OCI-LY3 (cell line): ENCODE results near the gene LDLRAD4.

Experiments
- CTCF ChIP-seq: fragments of 200-600, 300-600 bp; sonication (generic); IDR thresholded peaks from 2 replicates; pipeline ENCODE4 v1.5.1; 2014; ENCODE audit warnings: antibody characterized with exemption, low read length, low read depth
- EZH2phosphoT487 ChIP-seq: fragments of 200-600 bp; shearing (Covaris generic); IDR thresholded peaks from 2 replicates; pipeline ENCODE4 v1.6.1; 2018; ENCODE audit warnings: antibody characterized with exemption, mixed run types, low read depth

DNA sequence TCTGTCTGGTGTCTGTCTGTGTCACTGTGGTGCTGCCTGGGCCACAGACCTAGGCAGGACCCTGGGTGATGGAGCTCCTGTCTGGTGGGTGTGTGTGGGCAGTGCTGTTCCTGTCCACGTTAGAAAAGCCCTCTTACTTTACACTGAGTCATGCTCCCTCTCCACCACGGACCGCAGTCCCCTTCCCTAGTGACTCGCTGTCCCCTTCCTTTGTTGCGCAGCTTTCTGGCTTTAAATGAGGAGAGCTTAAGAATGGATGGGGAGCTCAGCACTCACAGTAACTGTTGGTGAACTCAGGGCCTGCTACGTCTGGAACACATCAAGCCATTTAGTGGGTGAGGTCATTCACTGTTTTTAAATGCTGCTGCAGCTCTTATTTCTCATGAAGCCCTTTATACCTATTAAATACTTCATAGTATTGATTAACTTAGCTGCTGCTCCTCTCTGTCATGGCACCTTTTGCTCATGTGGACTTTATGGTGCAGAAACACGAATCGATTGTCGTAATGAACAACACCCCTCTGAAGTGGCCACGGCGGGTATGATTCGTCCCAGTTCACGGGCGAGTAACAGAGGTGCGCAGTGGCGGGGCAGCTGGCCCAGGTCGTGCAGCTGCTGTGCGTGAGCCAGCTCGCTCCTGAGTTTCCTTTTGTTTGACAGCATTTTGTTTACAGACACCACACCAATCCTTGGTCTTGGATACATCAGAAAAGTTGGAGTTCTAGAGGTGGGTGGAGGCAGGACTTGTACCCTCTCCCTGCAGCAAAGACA lies 100.4 kb downstream of the LDLRAD4 start:
- TF ChIP-seq CTCF (no peak), EZH2phosphoT487 (no peak)
